GM19023 (cell line): Measurements from ENCODE around the gene GALNT17.
"Not testable (repeated sequence)": the region's sequence is repeated elsewhere in the genome, so short reads cannot be mapped to it uniquely, and the experiment has no call there.

Experiments
- ATAC-seq: cut with Tn5 transposase; IDR thresholded peaks from one replicate; pipeline ENCODE4 v1.9.1; 2021; ENCODE audit warnings: mild to moderate bottlenecking, moderate library complexity; ENCODE audit not compliant: unreplicated experiment

GALNT17 gene

DNA sequence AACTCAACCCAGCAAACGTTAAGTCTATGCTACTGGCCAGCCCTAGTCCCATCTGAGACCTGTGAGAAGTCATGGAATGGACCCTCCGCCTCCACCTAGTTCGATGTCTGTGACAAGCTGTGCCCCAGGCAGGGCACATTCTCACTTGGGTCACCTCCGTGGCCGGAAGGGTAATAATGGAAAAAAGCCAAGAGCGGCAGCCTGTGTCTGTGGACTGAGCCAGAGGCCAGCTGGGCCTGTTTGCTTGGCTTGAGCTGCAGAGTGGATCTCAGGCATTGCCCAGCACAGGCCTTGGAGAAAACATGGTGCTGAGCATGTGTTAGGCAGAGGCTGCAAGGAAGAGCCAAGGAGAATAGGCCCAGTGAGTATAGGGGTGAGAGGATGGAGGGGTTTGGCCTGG is 97.8 kb downstream of the GALNT17 start:
- no peak for ATAC-seq

DNA sequence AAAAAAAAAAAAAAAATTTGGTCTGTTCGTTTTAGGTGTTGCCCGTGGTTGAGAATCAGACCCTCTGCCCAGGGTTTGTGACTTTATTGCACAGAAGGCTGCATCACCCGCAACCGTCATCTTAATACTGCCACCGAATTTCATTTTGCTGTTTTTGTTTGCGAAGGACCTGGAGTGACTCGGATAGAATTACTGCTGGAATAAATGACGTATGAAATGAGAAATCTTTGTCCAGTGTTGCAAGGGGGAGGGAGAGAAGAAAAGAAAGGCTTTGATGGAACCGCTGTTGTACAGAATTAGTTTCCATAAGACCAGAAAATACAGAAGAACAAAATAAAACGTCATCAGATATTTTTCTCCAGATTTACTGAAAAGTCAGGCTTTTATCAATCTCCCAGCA is 103.3 kb downstream of the GALNT17 start:
- no peak for ATAC-seq

- no peak for ATAC-seq
Observed at GRCh38 chr7:71236230-71237105, 104.5 kb downstream of the GALNT17 start.

GRCh38 chr7:71237945-71238344 is 106.0 kb downstream of the GALNT17 start:
- no peak for ATAC-seq

DNA sequence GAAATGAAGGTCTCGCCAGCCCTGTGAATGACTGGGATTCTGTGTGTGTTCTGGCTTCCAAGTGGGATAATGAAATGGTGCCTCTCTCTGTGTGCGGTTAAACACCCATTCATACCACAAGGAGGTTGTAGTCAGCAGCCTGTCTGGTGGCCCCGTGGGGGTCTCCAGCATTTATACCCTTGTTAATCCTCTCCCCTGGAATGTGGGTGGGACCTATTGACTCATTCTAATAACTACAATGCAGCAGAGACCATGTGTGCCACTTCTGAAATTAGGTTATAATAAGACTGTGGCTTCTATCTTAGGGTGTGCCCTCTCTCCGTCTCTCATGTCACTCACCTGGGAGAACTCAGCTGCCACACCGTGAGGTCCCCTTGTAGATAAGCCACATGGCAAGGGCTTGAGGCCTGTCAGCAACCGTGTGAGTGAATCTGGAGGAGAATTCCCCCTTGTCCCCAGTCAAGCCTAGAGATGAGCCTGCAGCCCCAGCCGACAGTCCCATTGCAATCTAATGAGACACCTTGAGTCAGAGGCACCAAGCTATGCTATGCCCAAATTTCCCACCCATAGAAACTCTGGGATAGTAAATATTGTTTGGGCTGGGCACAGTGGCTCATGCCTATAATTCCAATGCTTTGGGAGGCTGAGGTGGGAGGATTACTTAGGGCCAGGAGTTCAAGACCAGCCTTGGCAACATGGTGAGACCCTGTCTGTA is 106.8 kb downstream of the GALNT17 start:
- no peak for ATAC-seq

DNA sequence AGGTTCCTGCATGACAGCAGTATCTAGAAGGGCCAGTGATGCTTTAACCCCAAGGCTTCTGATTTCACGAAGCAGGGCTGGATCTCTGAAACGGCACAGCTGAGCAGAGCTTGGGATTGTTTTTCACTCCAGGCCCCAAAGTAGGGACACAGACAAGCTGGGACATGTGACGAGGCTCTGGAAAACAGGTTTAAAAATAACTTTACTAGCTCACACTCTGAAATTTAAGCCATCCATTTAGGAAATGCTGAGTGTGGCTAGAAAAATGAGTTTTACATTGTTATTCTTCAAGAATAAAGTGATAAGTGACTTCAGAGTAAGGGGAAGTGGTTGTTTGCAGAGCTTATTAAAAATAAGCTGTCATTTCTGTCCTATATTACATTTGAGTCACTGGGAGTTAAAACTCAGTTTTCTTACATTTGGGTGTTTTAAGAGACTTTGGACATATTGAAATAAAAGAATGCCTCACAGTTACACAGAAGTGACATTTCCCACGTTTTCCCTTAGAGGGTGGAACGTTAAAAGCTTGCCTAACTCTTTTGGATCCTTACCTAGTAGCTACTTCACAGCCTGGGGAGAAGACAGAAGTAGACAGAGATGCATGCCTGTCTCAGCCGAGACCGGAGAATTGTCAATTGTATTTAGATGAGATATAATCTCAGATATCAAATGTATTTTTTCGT is 107.8 kb downstream of the GALNT17 start:
- ATAC-seq = no peak

GRCh38 chr7:71243736-71244410 is 111.9 kb downstream of the GALNT17 start:
- ATAC-seq = no peak

- no peak for ATAC-seq
Observed at GRCh38 chr7:71245038-71245437, 113.1 kb downstream of the GALNT17 start.

- no peak for ATAC-seq
Observed at GRCh38 chr7:71251706-71252105, 119.8 kb downstream of the GALNT17 start.

GRCh38 chr7:71254751-71255150 is 122.8 kb downstream of the GALNT17 start:
- ATAC-seq = no peak

DNA sequence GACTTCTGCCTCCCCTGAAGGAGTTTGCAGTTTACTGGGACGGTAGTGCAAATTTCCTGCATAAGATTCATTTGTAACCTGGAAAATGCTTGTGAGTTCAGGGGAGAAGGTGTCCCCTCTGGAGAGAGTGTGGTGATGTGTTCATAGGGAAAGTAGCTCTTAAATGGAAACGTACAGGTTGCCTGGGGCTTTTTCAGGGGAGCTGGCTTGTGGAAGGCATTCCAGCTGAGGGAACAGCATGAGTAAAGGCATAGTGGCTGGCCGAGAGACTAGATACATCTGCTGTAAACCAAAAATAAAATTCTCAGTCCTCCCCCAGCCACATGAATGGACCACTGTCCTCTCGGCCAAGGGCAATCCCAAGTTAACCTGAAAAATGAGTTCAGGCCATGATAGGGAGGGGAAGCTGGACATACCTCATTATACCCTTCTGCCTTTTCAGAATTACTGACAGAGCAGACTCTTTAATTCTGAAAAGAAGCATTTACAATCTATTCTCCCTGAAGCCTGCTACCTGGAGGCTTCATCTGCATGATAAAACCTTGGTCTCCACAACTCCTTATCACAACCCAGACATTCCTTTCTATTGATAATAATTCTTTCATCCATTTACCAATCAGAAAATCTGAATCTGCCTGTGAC is 123.7 kb downstream of the GALNT17 start:
- ATAC-seq = no peak

- no peak for ATAC-seq
Observed at GRCh38 chr7:71261066-71261465, 129.1 kb downstream of the GALNT17 start.

DNA sequence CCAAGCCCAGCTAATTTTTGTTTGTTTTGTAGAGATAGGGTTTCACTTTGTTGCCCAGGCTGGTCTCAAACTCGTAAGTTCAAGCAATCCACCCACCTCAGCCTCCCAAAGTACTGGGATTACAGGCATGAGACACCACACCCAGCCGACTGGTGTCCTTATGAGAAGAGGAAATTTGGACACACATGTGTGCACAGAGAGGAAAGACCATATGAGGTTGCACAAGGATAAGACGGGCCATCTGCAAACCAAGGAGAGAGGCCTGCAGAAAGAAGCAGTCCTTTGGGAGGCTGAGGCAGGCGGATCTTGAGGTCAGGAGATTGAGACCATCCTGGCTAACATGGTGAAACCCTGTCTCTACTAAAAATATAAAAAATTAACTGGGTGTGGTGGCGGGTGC is 130.9 kb downstream of the GALNT17 start:
- ATAC-seq = not testable (repeated sequence)

GRCh38 chr7:71264005-71264404 is 132.1 kb downstream of the GALNT17 start:
- no peak for ATAC-seq

GRCh38 chr7:71266912-71267311 is 135.0 kb downstream of the GALNT17 start:
- ATAC-seq = no peak

DNA sequence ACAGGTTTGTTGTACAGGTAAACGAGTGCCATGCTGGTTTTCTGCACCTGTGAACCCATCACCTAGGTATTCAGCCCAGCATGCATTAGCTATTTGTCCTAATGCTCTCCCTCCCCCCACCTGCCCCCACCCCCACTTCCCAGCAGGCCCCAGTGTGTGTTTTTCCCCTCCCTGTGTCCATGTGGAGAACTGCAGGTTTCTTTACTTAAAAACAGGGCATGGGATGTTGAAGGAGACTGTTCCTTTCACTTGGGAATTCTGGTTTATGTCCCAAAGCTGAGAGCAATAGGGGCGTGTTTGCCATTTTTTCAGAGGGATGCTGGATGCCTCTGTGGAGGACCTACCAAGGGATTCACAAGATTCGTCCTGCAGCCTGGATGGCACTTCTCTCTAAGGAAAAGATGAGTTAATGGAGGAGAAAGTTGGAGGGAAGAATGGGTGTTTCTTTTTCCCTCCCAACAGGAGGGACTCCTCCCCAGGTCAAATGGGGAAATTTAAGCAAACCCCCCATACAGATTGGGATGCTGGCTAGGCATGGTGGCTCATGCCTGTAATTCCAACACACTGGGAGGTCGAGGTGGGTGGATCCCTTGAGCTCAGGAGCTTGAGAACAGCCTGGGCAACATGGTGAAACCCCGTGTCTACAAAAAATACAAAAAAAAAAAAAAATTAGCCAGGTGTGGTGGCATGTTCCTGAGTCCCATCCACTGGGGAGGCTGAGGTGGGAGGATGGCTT is 136.0 kb downstream of the GALNT17 start:
- no peak for ATAC-seq

- ATAC-seq = no peak
Observed at GRCh38 chr7:71270558-71270957, 138.6 kb downstream of the GALNT17 start.

GRCh38 chr7:71271203-71271602 is 139.3 kb downstream of the GALNT17 start:
- no peak for ATAC-seq

- no peak for ATAC-seq
Observed at GRCh38 chr7:71272509-71273490, 140.9 kb downstream of the GALNT17 start.
